Natural killer cell (primary cell): ENCODE measurements around the gene PAOX. TPM values are rescaled to one million over a fixed set of nuclear protein-coding genes. Genes with fewer than 3 reads are reported as not detected.

Experiments
- ATAC-seq, 3 donors: fragments of 150-1000 bp in 2 of 3; fragments of 200-7000 bp in 1 of 3; cut with Tn5 transposase; 1 replicate in 1 of 3; 2 replicates in 2 of 3; pipeline ENCODE4 v1.10.0; 2021; ENCODE audit warnings: mild to moderate bottlenecking in 2 of 3, moderate library complexity in 2 of 3
- DNase-seq, 2 donors: peaks; one replicate each; pipeline versions ENCODE4 v3.0.0 to v3.0.0-alpha.2; 2013 to 2021; ENCODE audit warnings: mixed read lengths in 1 of 2
- H3K27ac ChIP-seq: one replicate; pipeline ENCODE4 v1.5.1; 2013; ENCODE audit warnings: mild to moderate bottlenecking, low read length
- H3K27me3 ChIP-seq: one replicate; pipeline ENCODE4 v1.6.1; 2013; ENCODE audit warnings: low read length; ENCODE audit not compliant: control insufficient read depth, insufficient read depth
- H3K36me3 ChIP-seq: one replicate; pipeline ENCODE4 v1.6.1; 2013; ENCODE audit warnings: low read length; ENCODE audit not compliant: control insufficient read depth, insufficient read depth
- H3K4me1 ChIP-seq: one replicate; pipeline ENCODE4 v1.6.1; 2013; ENCODE audit warnings: low read length; ENCODE audit not compliant: control insufficient read depth, insufficient read depth
- H3K4me3 ChIP-seq: one replicate; pipeline ENCODE4 v1.5.1; 2013; ENCODE audit warnings: low read length
- H3K9me3 ChIP-seq: one replicate; pipeline ENCODE4 v1.6.1; 2013; ENCODE audit warnings: low read length; ENCODE audit not compliant: control insufficient read depth, insufficient read depth
- H3K27ac Mint-ChIP-seq, 2 donors: one replicate each; pipeline ENCODE4 v1.8.0; 2022; ENCODE audit warnings: mild to moderate bottlenecking in 2 of 2, mixed read lengths in 2 of 2, moderate library complexity in 1 of 2
- H3K27me3 Mint-ChIP-seq, 2 donors: one replicate each; pipeline ENCODE4 v1.8.0; 2022; ENCODE audit warnings: low read depth in 2 of 2, mixed read lengths in 2 of 2
- H3K36me3 Mint-ChIP-seq: one replicate; pipeline ENCODE4 v1.8.0; 2022; ENCODE audit warnings: mixed read lengths
- H3K4me1 Mint-ChIP-seq, 2 donors: one replicate each; pipeline ENCODE4 v1.8.0; 2022; ENCODE audit warnings: mixed read lengths in 2 of 2
- H3K4me3 Mint-ChIP-seq: one replicate; pipeline ENCODE4 v1.8.0; 2022; ENCODE audit warnings: mild to moderate bottlenecking, moderate library complexity, mixed read lengths
- H3K9me3 Mint-ChIP-seq, 2 donors: one replicate each; pipeline ENCODE4 v1.8.0; 2022; ENCODE audit warnings: mixed read lengths in 2 of 2
- WGBS: methylation state at CpG from one replicate; pipeline ENCODE4 v1.1.7; 2013; ENCODE audit warnings: missing lambda C conversion rate; ENCODE audit not compliant: insufficient coverage; 5-methylcytosine and 5-hydroxymethylcytosine counted together
- intact Hi-C: fragments of 100-400 bp; cut with micrococcal nuclease; formaldehyde crosslinking; loops from one replicate; pipeline ENCODE4 v1.14.2; 2022
- total RNA-seq, 4 donors: library from RNA; stranded (reverse); fragments of 120-200 nt in 1 of 4; gene quantifications; one replicate each; pipeline versions ENCODE4 v1.2.3 to v1.2.4, GENCODE V29; 2013 to 2022
- TF ChIP-seq, protein P1 (sequence below): fragments of 200-600 bp; IDR thresholded peaks from one replicate; pipeline ENCODE4 v1.8.0; 2022; ENCODE audit warnings: antibody characterized with exemption

PAOX gene
- total RNA-seq, 3 donors from 2014 or later (not counting 1 experiment from before 2014, with no cell fraction given), result 4.2 to 5.8 (median 5.5) TPM

DNA sequence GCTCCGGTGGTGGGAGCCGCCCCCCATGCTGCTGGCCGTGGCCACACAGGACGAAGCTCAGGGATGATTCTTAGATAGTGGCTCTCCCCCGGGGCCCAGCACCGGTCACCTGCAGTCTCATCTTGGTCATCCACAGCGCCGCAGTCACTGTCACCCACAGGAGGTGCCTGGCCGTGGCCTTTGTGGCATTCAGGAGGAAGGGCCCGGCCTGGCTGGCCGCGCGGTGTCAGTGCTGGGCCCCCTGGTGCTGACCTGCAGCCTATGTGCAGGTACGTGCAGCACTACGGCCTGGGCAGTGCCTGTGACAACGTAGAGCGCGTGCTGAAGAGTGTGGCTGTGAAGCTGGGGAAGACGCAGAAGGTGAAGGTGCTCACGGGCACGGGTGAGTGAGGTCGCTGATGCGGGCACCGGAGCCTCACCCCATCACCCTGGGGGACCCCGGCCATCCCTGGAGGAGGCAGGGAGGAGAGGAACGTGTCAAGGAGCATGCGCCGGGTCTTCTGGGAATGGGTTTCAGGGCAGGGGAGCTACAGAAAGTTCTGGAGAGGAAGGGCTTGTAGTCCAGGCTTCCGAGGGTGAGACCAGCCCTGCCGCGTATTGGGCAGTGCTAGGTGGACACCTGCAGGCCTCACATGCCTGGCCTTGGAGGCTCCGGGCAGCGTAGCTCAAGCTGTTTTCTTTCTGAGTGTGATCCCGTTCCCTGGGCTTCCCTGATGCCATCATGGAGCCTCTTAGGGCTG is 40.3 kb downstream of the PAOX start:
- WGBS, result 93% methylated on average over 34 of the region's 34 CpGs
- Histone ChIP-seq H3K9me3 (no peaks in the 10 kb centered on the region), H3K4me3 (no peak overlapping the region), H3K36me3 (peaks cover 5% of the 10 kb centered on the region), H3K27me3 (no peaks in the 10 kb centered on the region), H3K27ac (no peak overlapping the region), H3K4me1 (peaks cover 3% of the 10 kb centered on the region)
- TF ChIP-seq, protein P1, sequence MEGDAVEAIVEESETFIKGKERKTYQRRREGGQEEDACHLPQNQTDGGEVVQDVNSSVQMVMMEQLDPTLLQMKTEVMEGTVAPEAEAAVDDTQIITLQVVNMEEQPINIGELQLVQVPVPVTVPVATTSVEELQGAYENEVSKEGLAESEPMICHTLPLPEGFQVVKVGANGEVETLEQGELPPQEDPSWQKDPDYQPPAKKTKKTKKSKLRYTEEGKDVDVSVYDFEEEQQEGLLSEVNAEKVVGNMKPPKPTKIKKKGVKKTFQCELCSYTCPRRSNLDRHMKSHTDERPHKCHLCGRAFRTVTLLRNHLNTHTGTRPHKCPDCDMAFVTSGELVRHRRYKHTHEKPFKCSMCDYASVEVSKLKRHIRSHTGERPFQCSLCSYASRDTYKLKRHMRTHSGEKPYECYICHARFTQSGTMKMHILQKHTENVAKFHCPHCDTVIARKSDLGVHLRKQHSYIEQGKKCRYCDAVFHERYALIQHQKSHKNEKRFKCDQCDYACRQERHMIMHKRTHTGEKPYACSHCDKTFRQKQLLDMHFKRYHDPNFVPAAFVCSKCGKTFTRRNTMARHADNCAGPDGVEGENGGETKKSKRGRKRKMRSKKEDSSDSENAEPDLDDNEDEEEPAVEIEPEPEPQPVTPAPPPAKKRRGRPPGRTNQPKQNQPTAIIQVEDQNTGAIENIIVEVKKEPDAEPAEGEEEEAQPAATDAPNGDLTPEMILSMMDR, result no peak
- Mint-ChIP-seq H3K4me3 (no peak overlapping the region), H3K9me3 (no peaks in the 10 kb centered on the region), H3K4me1 (peaks cover 0 to 16% of the 10 kb centered on the region in 2 donors), H3K27me3 (no peaks in the 10 kb centered on the region), H3K27ac (no peak overlapping the region), H3K36me3 (no peaks in the 10 kb centered on the region)
- ATAC-seq (no peak), DNase-seq (no peak)
- intact Hi-C loops, result no loop called here

DNA sequence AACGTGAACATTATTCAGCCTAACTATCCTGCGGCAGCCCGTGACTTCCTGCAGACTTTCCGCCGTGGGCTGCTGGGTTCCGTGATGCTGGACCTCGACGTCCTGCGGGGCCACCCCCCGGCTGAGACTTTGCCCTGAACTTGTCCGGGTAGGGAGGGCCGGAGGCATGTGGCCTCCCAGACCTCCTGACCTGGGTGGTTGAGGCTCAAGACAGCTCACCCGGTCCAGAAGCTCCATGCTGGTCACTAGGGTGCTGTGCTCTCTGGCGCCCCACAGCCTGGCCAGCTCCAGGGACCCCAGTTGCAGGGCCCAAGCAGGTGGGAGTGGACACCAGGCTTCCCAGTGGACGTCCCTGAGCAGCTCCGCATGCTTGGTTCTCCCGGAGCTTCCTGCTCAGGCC is 41.0 kb downstream of the PAOX start:
- peaks cover 5% of the 10 kb centered on the region for H3K36me3 ChIP-seq
- Mint-ChIP-seq H3K36me3 (no peaks in the 10 kb centered on the region), H3K27ac (no peak overlapping the region), H3K4me3 (no peak overlapping the region), H3K9me3 (no peaks in the 10 kb centered on the region), H3K27me3 (no peaks in the 10 kb centered on the region), H3K4me1 (peaks cover 0 to 16% of the 10 kb centered on the region in 2 donors)
- ATAC-seq (no peak), DNase-seq (no peak)
- peaks cover 3% of the 10 kb centered on the region for H3K4me1 ChIP-seq
- H3K27ac ChIP-seq, result no peak overlapping the region
- TF ChIP-seq, protein P1, result no peak
- 94% methylated on average over 17 of the region's 17 CpGs for WGBS
- no peak overlapping the region for H3K4me3 ChIP-seq
- no peaks in the 10 kb centered on the region for H3K9me3 ChIP-seq
- H3K27me3 ChIP-seq, result no peaks in the 10 kb centered on the region
- intact Hi-C loops, result no loop called here

DNA sequence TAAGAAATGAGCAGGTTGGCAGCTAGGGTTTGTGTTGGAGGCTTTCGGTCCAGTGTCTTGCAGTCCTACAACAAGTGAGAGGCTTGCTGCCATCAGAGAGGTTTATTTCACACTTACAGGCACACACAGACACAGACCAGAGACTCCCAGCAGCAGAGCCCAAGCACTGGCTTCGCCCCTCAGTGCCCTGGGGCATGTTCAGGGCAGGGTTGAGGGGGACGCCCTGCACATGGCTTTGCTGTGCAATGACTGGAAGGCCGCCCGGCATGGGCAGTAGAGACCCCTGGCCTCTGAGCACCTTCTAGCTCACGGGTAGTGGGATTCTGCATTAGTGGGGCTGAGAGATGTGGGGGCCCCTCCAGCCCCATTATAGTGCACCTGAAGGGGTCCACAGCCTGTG is 41.5 kb downstream of the PAOX start:
- Mint-ChIP-seq H3K9me3 (no peaks in the 10 kb centered on the region), H3K4me3 (no peak overlapping the region), H3K36me3 (no peaks in the 10 kb centered on the region), H3K27ac (no peak overlapping the region), H3K4me1 (peaks cover 0 to 16% of the 10 kb centered on the region in 2 donors), H3K27me3 (no peaks in the 10 kb centered on the region)
- no peak overlapping the region for H3K27ac ChIP-seq
- peaks cover 5% of the 10 kb centered on the region for H3K36me3 ChIP-seq
- no peak for ATAC-seq
- H3K4me3 ChIP-seq, result no peak overlapping the region
- intact Hi-C loops, result no loop called here
- H3K27me3 ChIP-seq, result no peaks in the 10 kb centered on the region
- WGBS, result 81% methylated on average over 6 of the region's 6 CpGs
- no peaks in the 10 kb centered on the region for H3K9me3 ChIP-seq
- TF ChIP-seq, protein P1, result no peak
- H3K4me1 ChIP-seq, result peaks cover 3% of the 10 kb centered on the region
- no peak for DNase-seq
